Upper lobe of left lung (tissue), 6 donors: Measurements from ENCODE around the gene ZNF341. TPM values are rescaled to one million over a fixed set of nuclear protein-coding genes. Genes with fewer than 3 reads are reported as not detected.

Source experiments
- ATAC-seq, 2 donors: fragments of 200-7000 bp; cut with Tn5 transposase; one replicate each; pipeline ENCODE4 v1.9.1; 2022; ENCODE audit warnings: mild to moderate bottlenecking in 2 of 2, moderate library complexity in 2 of 2; ENCODE audit not compliant: low FRiP score in 2 of 2
- DNase-seq, 2 donors: peaks; one replicate each; pipeline ENCODE4 v3.0.0-alpha.2; 2019 to 2020
- H3K27ac ChIP-seq, 4 donors: fragments of 200-600 bp; sonication (generic); one replicate each; pipeline ENCODE4 v1.5.1; 2016 to 2019
- H3K27me3 ChIP-seq, 4 donors: fragments of 200-600 bp; sonication (generic); one replicate each; pipeline ENCODE4 v1.5.1; 2017 to 2019
- H3K36me3 ChIP-seq, 4 donors: fragments of 200-600 bp; sonication (generic); one replicate each; pipeline ENCODE4 v1.5.1; 2016 to 2019
- H3K4me1 ChIP-seq, 4 donors: fragments of 200-600 bp; sonication (generic); one replicate each; pipeline ENCODE4 v1.5.1; 2018 to 2019
- H3K4me3 ChIP-seq, 4 donors: fragments of 200-600 bp; sonication (generic); one replicate each; pipeline ENCODE4 v1.5.1; 2017 to 2019; ENCODE audit warnings: mild to moderate bottlenecking in 2 of 4, moderate library complexity in 1 of 4
- H3K9me3 ChIP-seq, 4 donors: fragments of 200-600 bp; sonication (generic); one replicate each; pipeline ENCODE4 v1.5.1; 2018 to 2019
- CTCF ChIP-seq, 6 experiments: fragments of 450-650 bp in 4 of 6; fragments of 200-600 bp in 2 of 6; sonication (generic) in 2 of 6; IDR thresholded peaks; one replicate each; pipeline ENCODE4 v1.5.1; 2016 to 2019; ENCODE audit warnings: antibody characterized with exemption in 6 of 6
- EP300 ChIP-seq, 4 donors: sonication (generic); formaldehyde crosslinking; IDR thresholded peaks; one replicate each; pipeline ENCODE4 v1.5.1; 2017; ENCODE audit warnings: antibody characterized with exemption in 4 of 4, control low read depth in 2 of 4
- POLR2A ChIP-seq, 4 donors: fragments of 450-650 bp; IDR thresholded peaks; one replicate each; pipeline ENCODE4 v1.5.1; 2016 to 2017; ENCODE audit warnings: antibody characterized with exemption in 4 of 4, mild to moderate bottlenecking in 2 of 4
- POLR2AphosphoS5 ChIP-seq, 2 donors: sonication (generic); formaldehyde crosslinking; IDR thresholded peaks; one replicate each; pipeline ENCODE4 v1.5.1; 2017; ENCODE audit warnings: antibody characterized with exemption in 2 of 2
- WGBS, 2 donors: methylation state at CpG; one replicate each; pipeline ENCODE4 v1.1.5; 2017 to 2018; 5-methylcytosine and 5-hydroxymethylcytosine counted together
- total RNA-seq, 6 donors: library from RNA; depleted of rRNA in 4 of 6; stranded (reverse); fragments of >200 nt in 4 of 6; gene quantifications; one replicate each; pipeline versions ENCODE4 v1.1.0 to v1.2.1, GENCODE V29; 2016 to 2021
- donor health status: DM: no; HTN: no; CAD: no; lungs with moderate emphysema.
- donor health status: DM: no; HTN: yes; CAD: no; lungs with severe emphysema.

ZNF341 gene
- total RNA-seq, 6 donors from 2014 or later: 2.0 to 17.8 (median 5.0) TPM

GRCh38 chr20:33810885-33811775 lies 79.3 kb downstream of the ZNF341 start, which contains the start of gene CHMP4B:
Gene CHMP4B, plus strand, starts transcription at chr20:33811348. Its CDS starts 121 bp downstream, at chr20:33811469.
- peak; percentile 98 to 99 for ATAC-seq
- peak; percentile 100 for DNase-seq
- Histone ChIP-seq H3K27me3 (no peaks in the 10 kb centered on the region), H3K4me1 (peaks cover 27 to 40% (median 32%) of the 10 kb centered on the region in 4 donors), H3K36me3 (no peaks in the 10 kb centered on the region), H3K4me3 (peak within 1 kb of the TSS; percentile 61 to 96 (median 80)), H3K27ac (peak within 1 kb of the TSS; percentile 91 to 98 (median 94)), H3K9me3 (no peaks in the 10 kb centered on the region)
- WGBS, 2 donors: 1 to 3% methylated on average over 24 to 70 of the region's 71 CpGs
- TF ChIP-seq POLR2AphosphoS5 (IDR thresholded peaks at IDR 0.05): peak; percentile 93 to 94
- TF ChIP-seq POLR2A (IDR thresholded peaks at IDR 0.05): peak in 3 of 4 donors; percentile 89 to 97 (median 91)
- no peak for TF ChIP-seq EP300 (IDR thresholded peaks at IDR 0.05)
- peak in 1 of 6 experiments; percentile 38 for TF ChIP-seq CTCF (IDR thresholded peaks at IDR 0.05)

- peak overlapping the region; percentile 61 to 96 (median 80) for H3K4me3 ChIP-seq
- WGBS, 2 donors: 1 to 2% methylated on average over 12 of the region's 12 CpGs
- DNase-seq (no peak), ATAC-seq (peak in 1 of 2 donors; percentile 30)
- TF ChIP-seq POLR2A (IDR thresholded peaks at IDR 0.05) (no peak), EP300 (IDR thresholded peaks at IDR 0.05) (no peak), CTCF (IDR thresholded peaks at IDR 0.05) (no peak), POLR2AphosphoS5 (IDR thresholded peaks at IDR 0.05) (no peak)
- no peaks in the 10 kb centered on the region for H3K9me3 ChIP-seq
- H3K4me1 ChIP-seq: peaks cover 30 to 44% (median 32%) of the 10 kb centered on the region in 4 donors
- H3K27me3 ChIP-seq: no peaks in the 10 kb centered on the region
- no peaks in the 10 kb centered on the region for H3K36me3 ChIP-seq
- peak overlapping the region; percentile 91 to 98 (median 94) for H3K27ac ChIP-seq
Observed at GRCh38 chr20:33811776-33812151, 80.0 kb downstream of the ZNF341 start.

- Histone ChIP-seq H3K36me3 (no peaks in the 10 kb centered on the region), H3K9me3 (no peaks in the 10 kb centered on the region), H3K27ac (peak overlapping the region; percentile 91 to 98 (median 94)), H3K4me1 (peaks cover 34 to 49% (median 34%) of the 10 kb centered on the region in 4 donors), H3K4me3 (peak overlapping the region; percentile 61 to 96 (median 80)), H3K27me3 (no peaks in the 10 kb centered on the region)
- peak; percentile 61 to 72 for ATAC-seq
- 5 to 6% methylated on average over 14 of the region's 14 CpGs for WGBS, 2 donors
- TF ChIP-seq CTCF (IDR thresholded peaks at IDR 0.05) (no peak), EP300 (IDR thresholded peaks at IDR 0.05) (no peak), POLR2AphosphoS5 (IDR thresholded peaks at IDR 0.05) (peak; percentile 27 to 65), POLR2A (IDR thresholded peaks at IDR 0.05) (peak in 3 of 4 donors; percentile 23 to 52 (median 40))
- peak in 1 of 2 donors; percentile 87 for DNase-seq
Observed at GRCh38 chr20:33812152-33812849, 80.5 kb downstream of the ZNF341 start.

- Histone ChIP-seq H3K9me3 (no peaks in the 10 kb centered on the region), H3K4me1 (peaks cover 34 to 56% (median 37%) of the 10 kb centered on the region in 4 donors), H3K27ac (peak overlapping the region; percentile 91 to 98 (median 94)), H3K27me3 (no peaks in the 10 kb centered on the region), H3K36me3 (no peaks in the 10 kb centered on the region), H3K4me3 (peak overlapping the region; percentile 6 to 96 (median 72))
- DNase-seq: no peak
- WGBS, 2 donors: 32 to 35% methylated on average over 10 of the region's 10 CpGs
- no peak for ATAC-seq
- TF ChIP-seq EP300 (IDR thresholded peaks at IDR 0.05): no peak
- no peak for TF ChIP-seq POLR2AphosphoS5 (IDR thresholded peaks at IDR 0.05)
- no peak for TF ChIP-seq CTCF (IDR thresholded peaks at IDR 0.05)
- no peak for TF ChIP-seq POLR2A (IDR thresholded peaks at IDR 0.05)
Observed at GRCh38 chr20:33812908-33813462, 81.2 kb downstream of the ZNF341 start.
